HG03025 (cell line): Measurements from ENCODE around the gene PAX7.
"Not testable (repeated sequence)": the region's sequence is repeated elsewhere in the genome, so short reads cannot be mapped to it uniquely, and the experiment has no call there.

Experiments used
- ATAC-seq: cut with Tn5 transposase; IDR thresholded peaks from one replicate; pipeline ENCODE4 v1.9.1; 2021; ENCODE audit warnings: mild to moderate bottlenecking, moderate library complexity; ENCODE audit not compliant: unreplicated experiment, low FRiP score

Gene PAX7

DNA sequence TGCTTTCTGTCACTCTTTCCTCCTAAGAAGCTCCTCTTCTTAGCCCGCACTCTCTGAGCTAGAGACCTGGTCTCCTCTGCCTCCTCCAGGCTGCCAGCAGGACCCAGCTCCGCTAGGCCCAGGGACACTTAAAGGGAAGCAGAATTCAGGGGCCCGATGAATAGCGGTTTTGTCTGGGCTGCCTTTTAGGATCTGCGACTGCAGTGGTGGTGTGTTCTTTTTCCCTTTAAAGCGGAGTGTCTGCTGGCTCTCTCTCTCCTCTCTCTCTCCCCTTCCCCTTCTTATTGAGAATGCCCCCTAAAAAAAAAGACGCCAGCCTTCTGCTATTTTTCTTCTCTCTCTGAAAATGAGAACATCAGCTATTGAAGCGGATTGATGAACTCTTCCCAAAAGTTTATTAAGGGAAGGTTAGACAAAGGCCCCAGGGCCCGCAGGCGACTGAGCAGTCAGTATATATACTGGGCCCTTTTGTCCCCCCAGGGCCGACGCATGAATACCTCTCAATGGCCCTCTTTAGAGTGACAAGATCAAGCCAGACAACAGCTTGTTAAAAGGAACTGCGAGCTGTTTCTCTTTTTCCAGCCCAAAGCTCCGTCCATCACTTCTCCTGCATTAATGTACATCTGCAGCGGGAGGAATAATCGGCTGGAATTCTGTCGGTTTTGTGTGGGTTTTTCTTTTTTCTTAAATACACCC is 27.0 kb downstream of the PAX7 start:
- ATAC-seq = no peak

DNA sequence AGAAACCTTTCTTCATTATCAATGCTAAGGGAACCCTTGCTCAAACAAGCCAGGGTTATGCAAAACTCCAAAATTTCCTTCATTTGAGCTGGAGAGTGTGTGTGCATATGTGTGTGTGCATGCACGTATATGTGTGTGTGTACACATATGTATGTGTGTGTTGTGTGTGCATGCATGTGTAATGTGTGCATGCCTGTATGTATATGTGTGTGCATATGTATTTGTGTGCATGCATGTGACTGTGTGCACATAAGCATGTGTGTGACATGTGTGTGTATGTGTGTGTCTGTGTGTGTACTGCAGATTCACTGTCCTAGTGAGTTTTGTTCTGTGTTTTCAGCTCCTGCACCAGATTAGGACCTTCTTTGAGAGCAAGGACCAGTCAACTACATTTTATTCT is 28.2 kb downstream of the PAX7 start:
- ATAC-seq = no peak

DNA sequence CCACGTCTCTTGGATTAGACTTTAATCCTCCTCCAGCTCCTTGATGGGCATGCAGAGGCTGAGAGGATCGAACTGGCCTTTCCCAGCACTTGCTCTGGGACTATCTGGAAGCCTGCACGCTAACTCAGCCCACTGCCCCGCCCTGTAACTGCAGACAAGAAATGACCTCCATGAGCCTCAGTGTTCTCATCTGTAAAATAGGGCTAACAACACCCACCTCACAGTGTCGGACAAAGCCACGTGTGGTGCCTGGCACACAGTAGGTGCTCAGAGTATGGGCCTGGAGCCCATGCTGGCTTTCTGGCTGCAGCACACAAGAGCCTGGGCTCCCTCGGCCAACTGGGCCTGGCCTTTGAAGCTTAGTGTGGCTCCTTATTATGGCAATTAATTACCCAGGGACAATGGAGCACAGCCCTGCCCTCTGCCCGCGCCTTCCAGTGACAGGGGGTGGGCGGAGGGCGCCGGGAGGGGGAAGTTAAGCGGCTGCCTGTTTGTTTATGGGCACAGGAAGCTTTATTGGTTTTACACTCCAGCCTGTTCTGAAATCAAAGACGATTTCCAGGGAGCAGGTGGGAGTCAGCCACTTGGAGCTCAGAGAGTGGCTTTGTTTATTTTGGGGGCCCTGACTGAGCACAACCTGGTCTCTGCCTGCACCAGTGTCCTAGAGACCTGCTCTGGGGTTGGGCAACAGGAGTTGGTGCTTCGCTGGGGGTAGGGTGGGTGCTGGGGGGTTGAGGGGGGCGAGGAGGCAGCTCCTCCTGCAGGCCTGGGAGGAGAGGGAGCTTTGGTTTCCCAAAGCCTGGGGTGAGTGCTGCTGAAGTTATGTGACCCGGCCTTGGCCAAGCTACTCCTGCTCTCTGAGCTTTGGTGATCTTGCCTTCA is 31.0 kb downstream of the PAX7 start:
- no peak for ATAC-seq

DNA sequence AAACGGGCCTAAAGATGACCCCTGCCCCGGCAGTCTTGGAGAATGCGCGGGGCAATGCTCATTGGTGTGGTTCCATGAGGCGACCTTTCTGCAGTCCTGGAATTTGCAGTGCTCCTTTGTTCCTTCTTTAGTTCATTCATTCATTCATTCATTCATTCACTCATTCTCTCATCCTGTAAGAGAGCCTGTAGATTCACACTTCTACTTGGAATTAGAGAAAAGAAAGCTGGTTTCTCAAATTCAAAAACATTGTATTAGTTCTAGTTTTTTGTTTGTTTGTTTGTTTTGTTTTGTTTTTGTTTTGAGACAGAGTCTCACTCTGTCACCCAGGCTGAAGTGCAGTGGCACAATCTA is 31.6 kb downstream of the PAX7 start:
- no peak for ATAC-seq

DNA sequence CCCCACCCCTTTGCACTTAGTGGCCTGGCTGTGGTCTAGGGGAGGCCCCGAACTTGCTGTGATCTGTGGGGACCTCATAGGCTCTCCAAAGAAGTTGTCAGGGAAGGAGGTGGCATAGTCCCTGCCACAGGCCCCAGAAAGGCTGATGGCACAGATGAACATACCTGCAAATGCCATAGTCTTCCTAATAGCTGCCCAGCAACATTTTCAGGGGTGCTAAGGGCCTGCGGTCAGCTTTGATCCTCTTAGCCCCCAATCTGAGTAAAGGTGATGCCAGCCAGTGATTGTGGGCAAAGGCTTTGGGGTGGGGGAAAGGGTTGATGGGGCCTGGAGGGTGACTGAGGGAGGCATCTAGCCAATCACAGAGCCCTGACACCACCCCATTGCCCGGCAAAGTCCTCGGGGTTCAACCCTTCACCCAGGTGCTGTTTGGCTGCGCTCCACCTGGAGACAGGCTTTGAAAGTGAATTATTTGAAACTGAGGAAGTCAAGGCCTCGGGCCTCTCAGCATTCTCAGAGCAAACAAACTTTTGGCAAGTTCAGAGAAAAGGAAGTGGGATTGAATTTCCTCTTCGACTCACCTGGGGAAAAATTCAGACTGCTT is 35.8 kb downstream of the PAX7 start:
- ATAC-seq = no peak

DNA sequence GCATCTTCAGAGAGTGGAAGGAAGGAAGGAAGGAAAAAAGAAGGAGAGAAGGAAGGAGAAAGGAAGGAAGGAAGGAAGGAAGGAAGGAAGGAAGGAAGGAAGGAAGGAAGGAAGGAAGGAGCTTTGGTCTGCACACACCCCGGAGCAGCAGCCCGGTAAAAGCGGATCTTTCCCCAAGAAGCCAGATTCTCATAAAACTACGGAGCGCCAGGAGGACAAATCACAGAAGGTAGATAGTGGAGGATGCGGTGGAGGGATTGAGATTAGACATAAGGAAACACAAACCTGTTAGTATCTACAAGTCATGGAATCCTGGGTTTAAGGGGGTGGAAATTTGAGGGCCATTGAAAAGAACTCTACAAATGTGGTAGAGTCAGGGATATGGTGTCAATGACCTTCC is 36.7 kb downstream of the PAX7 start:
- ATAC-seq = no peak

DNA sequence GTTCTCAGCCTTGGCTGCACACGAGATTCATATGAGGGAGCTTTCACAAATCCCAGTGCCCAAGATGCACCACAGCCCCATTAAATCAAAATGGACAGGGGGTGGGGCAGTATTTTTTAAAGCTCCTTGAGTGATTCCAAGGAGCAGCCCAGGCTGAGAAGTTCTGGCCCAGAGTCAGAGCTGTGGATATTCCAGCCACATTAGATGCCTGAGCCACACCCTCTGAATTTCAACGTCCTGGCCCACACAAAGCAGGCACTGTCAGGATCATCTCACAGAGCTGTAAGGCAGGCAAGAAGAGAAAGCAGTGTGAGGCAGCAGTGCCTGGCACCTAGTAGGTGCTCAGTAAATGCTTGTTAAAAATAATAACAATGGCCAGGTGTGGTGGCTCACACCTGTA is 37.4 kb downstream of the PAX7 start:
- ATAC-seq = no peak

DNA sequence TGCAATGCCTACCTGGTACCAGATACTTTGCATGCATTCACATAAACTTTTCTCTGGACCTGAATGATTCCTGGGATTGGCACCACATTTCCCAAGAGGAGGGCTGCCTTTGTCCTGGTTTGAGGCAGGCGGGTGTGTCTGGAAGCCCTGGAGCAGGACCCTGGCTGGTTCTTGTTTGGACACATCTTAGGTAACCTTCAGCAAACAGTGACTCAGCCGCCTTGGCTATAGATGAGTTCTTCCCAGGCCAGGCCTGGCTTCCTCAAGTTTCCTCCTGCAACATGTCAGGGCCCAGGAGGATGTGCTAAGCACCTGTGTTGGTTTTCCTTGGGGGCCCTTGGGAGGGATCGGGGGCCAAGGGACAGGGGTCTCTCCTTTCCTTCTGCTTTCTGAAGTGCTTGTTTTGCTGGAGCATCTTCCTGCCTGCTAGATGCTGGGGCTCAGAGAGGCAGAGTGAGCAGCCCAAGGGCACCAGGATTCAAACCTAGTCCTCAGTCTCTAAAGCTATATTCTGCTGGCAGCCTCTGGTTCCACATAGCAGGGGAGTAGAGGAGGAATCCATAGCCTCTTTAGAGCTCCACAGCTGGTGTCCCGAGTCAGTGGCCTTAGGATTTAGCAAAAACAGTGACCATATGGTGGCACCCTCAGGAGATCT is 38.2 kb downstream of the PAX7 start:
- no peak for ATAC-seq

DNA sequence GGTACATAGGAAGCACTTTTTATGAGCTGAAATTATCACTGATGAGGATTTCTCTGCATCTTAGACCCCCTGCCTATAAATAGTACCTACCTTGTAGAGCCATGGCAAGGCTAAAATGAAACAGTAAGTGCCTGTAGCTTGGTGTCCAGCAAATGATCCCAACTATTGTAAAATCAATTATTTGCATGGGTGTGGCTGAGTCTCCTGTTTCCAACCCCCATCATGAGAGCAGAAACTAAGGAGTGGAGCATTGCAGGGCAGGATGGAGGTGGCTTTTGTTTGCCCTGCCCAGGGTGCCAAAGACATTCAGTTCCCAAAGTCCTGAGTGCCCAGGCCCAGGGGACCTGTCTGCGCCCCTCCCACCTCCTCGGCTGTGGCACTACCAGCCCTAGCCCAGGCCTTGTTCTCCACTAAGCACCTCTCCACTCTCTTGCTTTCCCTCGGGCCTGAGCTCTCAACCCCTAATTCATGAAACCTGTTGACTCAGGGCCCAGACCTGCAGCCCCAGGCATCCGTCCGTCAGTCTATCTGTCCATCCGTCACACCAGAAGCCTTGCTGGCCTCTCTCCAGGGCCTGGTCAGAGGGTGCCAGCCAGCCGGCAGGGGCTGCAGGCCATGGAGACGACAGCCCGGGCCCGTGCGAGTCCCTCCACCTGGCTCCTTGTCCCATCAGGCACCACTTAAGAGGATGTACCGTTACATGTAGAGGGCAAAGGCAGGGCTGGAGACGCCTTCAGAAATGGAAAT is 39.6 kb downstream of the PAX7 start:
- no peak for ATAC-seq

DNA sequence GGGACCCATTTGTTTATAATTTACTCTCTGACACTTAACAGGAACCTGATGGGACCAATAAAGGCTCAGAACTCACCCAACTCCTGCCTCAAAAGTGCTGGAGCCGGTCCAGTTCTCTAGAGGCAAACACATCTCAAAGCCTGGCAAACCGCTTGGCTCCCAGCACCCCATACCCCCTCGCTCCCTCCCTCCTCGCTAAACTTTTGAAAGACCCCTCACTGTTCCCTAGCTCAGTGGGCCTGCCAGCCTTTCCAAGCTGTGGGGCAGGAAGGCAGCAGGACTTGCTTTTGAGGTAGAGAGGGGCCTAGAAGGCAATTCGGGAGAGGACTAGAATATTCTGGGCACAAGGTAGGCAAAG is 40.2 kb downstream of the PAX7 start:
- no peak for ATAC-seq

DNA sequence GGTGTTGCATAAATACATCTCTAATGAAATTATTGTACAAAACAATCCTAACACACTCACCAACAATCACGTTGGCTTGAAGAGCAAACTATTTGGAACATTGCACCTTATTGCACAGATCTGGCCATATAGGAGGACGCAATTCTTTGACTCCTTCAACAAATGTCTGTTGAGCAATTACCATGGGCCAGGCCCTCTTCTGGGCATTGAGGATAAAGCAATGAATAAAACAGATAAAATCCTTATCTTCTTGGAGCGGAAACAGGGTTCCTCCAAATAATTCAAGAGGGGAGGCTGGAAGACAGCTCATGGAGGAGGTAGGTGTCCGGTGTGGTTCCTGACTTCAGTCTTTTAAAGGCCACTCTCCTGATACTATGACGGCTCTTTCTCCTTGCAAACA is 43.3 kb downstream of the PAX7 start:
- ATAC-seq = no peak

DNA sequence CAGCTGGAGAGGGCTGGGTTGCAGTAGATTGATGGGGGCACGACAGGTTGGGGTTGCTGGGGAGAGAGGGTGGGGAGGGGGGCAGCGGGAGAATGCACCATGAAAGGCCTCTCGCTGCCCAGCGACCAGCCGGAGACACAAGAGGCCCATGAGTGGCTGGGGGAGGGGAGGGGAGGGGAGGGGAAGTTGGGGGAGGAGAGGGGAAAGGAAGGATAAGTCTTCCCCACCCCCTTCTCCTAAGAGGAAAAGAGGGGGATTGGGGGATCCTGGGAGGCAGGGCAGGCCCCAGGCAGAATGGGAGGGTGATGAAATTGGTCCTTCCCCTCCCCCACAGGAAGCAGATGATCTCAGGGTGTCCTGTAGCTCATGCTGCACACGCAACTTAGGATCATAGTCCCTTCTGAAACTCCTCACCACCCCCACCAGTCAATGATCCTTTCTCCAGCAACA is 45.7 kb downstream of the PAX7 start:
- no peak for ATAC-seq

DNA sequence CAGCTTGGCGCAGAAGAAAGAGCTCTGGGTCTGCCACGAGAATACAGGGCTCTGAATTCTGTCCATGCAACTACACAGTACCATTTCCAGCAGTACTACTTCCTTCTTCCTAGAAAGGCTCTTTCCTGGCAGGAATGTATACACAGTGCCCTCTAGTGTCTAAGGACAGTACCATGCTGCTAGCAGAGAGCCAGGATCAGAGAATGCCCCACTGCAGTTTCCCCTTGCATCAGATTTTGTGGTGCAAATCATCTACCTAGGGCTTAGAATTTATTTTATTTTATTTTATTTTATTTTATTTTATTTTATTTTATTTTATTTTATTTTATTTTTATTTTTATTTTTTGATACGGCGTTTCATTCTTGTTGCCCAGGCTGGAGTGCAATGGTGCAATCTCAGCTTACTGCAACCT is 50.8 kb downstream of the PAX7 start:
- ATAC-seq = no peak

DNA sequence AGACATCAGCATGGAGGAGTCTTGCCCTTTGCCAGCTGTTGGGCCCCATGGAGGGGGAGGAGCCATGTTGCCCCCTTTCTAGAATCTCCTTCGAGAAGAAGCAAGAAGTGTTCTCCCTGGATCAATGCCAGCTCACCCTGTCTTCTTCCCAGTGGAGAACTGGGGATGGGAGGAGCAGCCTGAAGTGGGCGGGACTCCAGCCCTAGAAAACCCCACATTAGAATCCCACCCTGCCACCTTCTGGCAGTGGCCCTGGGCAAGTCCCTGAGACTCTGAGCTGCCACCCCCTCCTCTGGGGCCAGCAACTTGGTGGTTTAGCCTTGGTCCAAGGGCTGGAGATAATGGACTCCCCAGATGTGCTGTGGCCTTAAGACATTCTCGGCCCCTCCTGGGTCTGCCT is 51.7 kb downstream of the PAX7 start:
- ATAC-seq = no peak

DNA sequence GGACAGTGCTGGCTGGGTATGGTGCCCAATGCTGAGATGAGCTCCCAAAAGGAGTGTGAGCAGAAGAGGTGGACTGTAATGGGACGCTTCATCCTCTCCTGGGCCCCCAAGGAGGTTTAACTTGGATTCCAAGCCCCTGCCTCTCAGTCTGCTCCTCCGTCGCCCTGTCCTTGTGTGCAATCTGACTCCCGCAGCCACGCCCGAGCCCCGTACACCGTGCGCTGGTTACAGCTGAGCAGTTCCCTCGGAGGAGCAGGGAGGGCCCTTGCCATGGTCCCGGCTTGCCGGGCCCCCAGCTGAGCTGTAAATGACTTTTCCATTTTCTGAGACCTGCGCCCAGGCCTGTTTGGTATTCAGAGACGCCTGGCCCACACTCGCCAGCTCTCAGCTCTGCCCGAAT is 53.7 kb downstream of the PAX7 start:
- ATAC-seq = no peak

DNA sequence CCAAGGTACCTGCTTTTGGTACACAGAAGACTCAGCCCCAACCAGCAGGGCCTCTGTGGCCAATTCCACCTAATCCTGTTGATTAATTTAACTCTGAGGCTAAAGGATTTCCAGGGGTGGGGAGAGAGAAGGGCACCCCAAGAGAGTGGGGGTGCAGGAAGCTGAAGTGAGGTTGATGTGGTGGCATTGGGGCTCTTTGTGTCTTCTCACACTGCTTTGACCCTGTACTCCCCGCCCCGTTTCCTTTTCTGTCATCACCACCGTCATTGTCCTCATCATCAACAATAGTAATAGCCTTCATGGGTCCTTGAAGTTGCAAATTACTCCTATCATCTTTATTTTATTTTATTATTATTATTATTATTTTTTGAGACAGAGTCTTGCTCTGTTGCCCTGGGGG is 55.9 kb downstream of the PAX7 start:
- no peak for ATAC-seq

DNA sequence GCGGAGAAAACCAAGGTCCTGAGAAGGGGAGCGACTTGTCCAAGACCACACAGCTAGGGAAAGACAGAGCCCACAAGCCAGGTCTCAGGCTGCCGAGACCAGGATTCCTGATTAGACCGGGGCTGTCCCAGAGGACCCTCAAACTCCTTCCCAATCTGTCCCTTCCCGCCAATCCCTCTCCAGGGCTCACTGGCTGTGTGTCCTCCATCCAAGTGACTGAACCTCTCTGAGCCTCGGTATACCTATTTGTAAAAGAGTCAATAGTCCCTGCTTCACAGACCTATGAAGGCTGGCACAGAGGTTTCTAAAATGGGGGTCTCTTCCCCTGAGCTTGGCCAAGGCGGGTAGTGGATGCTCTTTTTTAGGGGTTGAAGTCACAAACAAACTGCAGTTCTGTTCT is 56.6 kb downstream of the PAX7 start:
- ATAC-seq = no peak

DNA sequence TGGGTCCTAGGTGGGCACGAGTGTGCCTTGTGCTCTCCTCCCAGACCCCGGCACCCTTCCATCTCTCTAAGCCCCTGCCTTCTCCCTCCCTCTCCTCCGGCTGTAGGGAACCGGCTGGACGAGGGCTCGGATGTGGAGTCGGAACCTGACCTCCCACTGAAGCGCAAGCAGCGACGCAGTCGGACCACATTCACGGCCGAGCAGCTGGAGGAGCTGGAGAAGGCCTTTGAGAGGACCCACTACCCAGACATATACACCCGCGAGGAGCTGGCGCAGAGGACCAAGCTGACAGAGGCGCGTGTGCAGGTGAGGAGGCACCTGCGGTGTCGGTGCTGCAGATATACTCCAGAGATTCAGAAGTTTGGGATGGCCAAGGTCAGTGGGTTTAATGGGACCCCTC is 61.0 kb downstream of the PAX7 start:
- no peak for ATAC-seq

DNA sequence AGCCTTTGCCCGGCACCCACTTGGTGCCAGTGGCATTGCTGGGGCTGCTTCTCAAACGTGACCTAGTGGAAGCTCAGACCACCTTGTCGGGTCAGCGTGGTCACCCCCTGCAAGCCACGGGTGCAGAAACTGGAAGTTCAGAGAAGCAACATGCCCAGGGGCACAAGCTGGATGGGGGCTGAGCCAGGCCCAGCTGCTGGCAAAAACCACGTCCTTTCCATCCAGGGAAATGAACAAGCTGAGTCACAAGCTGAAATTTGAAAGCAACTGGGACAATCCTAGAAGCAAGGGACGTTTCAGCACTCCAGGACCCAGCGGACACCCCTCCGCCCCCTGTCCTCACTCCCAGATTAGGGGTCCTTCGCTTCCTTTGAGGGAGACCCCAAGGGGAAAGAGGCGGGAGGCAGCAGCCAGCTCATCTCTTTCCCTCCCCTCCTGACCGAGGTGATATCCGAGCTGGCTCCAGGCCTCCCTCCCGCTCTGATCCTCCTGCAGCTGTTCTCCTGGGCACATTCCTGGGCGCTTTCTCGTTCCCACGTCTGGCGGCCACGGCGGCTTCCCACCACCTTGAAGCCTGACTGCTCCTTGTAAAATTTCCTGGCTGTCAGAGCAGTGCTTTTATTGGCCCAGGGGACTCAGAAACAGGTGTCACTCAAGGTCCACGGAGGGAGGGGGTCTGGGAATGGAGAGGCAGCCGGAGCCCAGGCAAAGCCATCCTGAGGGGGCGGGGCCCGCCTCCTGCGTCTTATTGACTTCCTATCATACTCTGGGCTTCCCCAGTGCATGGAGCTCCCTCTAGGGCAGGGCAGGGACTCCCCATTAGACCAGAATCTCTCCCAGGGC is 62.8 kb downstream of the PAX7 start:
- no peak for ATAC-seq

DNA sequence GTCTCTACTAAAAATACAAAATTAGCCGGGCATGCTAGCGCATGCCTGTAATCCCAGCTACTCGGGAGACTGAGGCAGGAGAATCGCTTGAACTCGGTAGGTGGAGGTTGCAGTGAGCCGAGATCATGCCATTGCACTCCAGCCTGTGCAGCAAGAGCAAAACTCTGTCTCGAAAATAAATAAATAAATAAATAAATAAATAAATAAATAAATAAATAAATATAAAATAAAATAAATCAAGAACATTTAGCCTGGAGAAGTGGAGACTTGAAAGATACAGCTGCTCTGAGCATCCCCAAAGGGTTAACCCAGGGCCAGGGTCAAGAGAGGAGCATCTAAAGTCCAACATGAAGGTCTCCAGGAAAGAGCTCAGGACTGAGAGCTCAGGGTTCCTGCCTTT is 63.6 kb downstream of the PAX7 start:
- not testable (repeated sequence) for ATAC-seq
